GM13977 (cell line): ENCODE measurements around the gene ETS1.

ENCODE experiments used
- DNase-seq: peaks from one replicate; pipeline ENCODE4 v3.0.0; 2012; ENCODE audit warnings: low spot score
- CTCF ChIP-seq: IDR thresholded peaks from 2 replicates; pipeline ENCODE4 v1.5.1; 2012; ENCODE audit warnings: mild to moderate bottlenecking, control low read depth; ENCODE audit not compliant: insufficient read depth; ENCODE audit errors: extremely low read depth, missing control alignments
- in situ Hi-C: fragments of 300-500 bp; cut with MboI; formaldehyde crosslinking; loops from one replicate; pipeline ENCODE4 v1.12.0; 2022; ENCODE audit warnings: low sequenced_read_pairs, low pct_unique_long_range_greater_than_20kb, mixed read lengths, inconsistent platforms; ENCODE audit not compliant: unreplicated experiment

Gene ETS1

DNA sequence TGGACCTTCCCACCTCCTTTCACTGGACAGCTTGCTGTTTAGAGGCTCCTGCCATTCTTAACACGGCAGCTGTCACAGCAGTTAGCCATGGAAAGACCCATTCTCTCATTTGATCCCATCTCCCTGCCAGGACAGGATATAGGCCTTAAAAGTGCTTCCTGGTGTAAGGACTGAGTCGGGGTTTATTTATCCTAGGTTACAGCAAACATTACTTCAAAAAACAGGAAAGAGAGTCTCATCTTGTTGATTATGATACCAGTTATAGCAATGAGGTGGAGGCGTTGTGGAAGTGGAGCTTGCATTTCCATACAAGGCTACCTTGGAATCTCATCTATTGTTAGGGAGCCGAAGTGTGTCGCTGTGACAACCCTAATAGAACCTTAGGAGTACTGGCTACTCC is 17.4 kb upstream of the ETS1 start:
- TF ChIP-seq CTCF = no peak
- DNase-seq = no peak
- in situ Hi-C loops = no loop called here

- peak; percentile 41 for TF ChIP-seq CTCF
- no peak for DNase-seq
- in situ Hi-C loops = no loop called here
Measured at GRCh38 chr11:128603752-128604414, 16.5 kb upstream of the ETS1 start.

DNA sequence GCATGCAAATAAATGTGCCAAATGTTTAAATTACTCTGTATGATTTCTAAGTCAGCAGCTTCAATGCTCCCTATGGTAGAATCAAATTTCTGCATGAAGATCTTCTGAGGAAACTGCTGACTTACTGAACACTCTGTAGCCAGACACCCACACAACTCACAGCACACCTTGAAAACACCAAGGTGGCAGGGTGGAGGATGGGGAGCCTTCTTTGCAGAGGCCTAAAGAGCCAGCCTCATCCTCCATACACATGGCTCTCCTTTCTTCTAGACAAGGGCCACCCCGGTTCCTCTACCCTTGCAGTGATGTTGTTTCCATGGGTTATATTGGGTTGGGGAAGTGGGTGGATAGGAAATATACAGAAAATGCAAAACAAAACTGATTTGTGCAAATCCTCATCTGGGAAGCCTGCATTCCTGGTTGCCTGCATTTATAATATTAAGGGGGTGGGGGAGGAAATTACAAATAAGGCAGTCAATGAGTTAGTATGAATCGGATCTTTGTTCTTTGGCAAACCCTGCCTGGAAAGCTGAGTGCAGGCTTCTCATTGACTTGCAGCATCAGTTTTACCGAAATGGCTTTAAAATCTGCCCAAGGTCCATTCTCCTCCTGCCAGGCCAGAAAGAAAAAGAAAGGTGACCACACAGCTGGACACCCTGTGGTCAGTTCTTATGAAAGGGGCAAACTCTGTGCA is 15.8 kb upstream of the ETS1 start:
- no peak for DNase-seq
- in situ Hi-C loops = no loop called here

GRCh38 chr11:128599729-128600128 is 12.4 kb upstream of the ETS1 start:
- in situ Hi-C loops = no loop called here
- no peak for TF ChIP-seq CTCF
- no peak for DNase-seq

More for the DNA sequence above, 15.8 kb upstream of the ETS1 start:
- TF ChIP-seq CTCF = no peak

DNA sequence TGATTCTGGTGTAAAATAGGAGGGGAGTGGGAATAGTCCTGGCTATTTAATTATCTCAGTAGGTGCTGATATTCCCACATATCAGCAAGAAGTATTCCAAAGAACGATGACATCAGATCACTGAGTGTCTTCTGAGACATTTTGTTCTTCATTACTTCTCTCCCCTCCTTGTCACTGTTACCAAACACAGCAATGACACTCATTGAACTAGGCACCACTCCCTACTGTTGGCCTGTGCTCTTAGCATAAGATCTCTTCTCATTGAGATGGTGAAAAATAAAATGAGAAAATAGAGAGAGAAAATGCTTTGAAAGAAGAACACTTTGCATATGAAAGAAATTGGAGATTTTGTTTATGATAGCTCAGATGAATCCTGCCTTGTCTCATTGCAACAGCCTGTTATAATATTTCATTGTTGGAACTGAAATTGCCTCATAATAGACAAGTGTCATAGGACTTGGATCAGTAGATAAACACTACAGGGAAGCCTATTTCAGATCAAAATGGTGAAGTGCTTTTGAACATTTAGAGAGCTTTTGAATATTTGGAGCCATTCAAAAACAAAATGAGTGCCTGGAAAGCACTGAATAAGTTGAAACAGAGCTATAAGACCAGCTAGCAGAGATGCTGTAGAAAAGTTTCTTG is 11.3 kb upstream of the ETS1 start:
- in situ Hi-C loops = no loop called here
- no peak for TF ChIP-seq CTCF
- DNase-seq = no peak

- TF ChIP-seq CTCF = no peak
- no peak for DNase-seq
- in situ Hi-C loops = no loop called here
Measured at GRCh38 chr11:128598096-128598495, 10.7 kb upstream of the ETS1 start.
